ENCODE data around the gene OLFM3.

OLFM3 gene

GRCh38 chr1:101918277-101918676 is 78.4 kb downstream of the OLFM3 start:
- H3K4me3 ChIP-seq (ENCODE audit: low read length): no peak overlapping the region
- no peak for TF ChIP-seq ZNF274 (IDR thresholded peaks at IDR 0.05; ENCODE audit: low read depth, low read length)

GRCh38 chr1:101915597-101915996 is 81.1 kb downstream of the OLFM3 start:
- H3K4me3 ChIP-seq (ENCODE audit: low read length): no peak overlapping the region
- TF ChIP-seq ZNF274 (IDR thresholded peaks at IDR 0.05; ENCODE audit: low read depth, low read length): no peak

GRCh38 chr1:101914473-101915242 is 82.1 kb downstream of the OLFM3 start:
- TF ChIP-seq ZNF274 (IDR thresholded peaks at IDR 0.05; ENCODE audit: low read depth, low read length): no peak
- H3K4me3 ChIP-seq (ENCODE audit: low read length): no peak overlapping the region

- no peak for TF ChIP-seq ZNF274 (IDR thresholded peaks at IDR 0.05; ENCODE audit: low read depth, low read length)
- no peak overlapping the region for H3K4me3 ChIP-seq (ENCODE audit: low read length)
Observed at GRCh38 chr1:101911894-101912293, 84.8 kb downstream of the OLFM3 start.

GRCh38 chr1:101908980-101909379 is 87.7 kb downstream of the OLFM3 start:
- no peak for TF ChIP-seq ZNF274 (IDR thresholded peaks at IDR 0.05; ENCODE audit: low read depth, low read length)
- H3K4me3 ChIP-seq (ENCODE audit: low read length): no peak overlapping the region

GRCh38 chr1:101907264-101907663 is 89.5 kb downstream of the OLFM3 start:
- H3K4me3 ChIP-seq (ENCODE audit: low read length): no peak overlapping the region
- no peak for TF ChIP-seq ZNF274 (IDR thresholded peaks at IDR 0.05; ENCODE audit: low read depth, low read length)

- H3K4me3 ChIP-seq (ENCODE audit: low read length): no peak overlapping the region
- TF ChIP-seq ZNF274 (IDR thresholded peaks at IDR 0.05; ENCODE audit: low read depth, low read length): no peak
Observed at GRCh38 chr1:101905283-101905835, 91.4 kb downstream of the OLFM3 start.

GRCh38 chr1:101902199-101902598 is 94.5 kb downstream of the OLFM3 start:
- no peak overlapping the region for H3K4me3 ChIP-seq (ENCODE audit: low read length)
- no peak for TF ChIP-seq ZNF274 (IDR thresholded peaks at IDR 0.05; ENCODE audit: low read depth, low read length)

GRCh38 chr1:101898137-101898536 is 98.6 kb downstream of the OLFM3 start:
- TF ChIP-seq ZNF274 (IDR thresholded peaks at IDR 0.05; ENCODE audit: low read depth, low read length): no peak
- no peak overlapping the region for H3K4me3 ChIP-seq (ENCODE audit: low read length)

- no peak for TF ChIP-seq ZNF274 (IDR thresholded peaks at IDR 0.05; ENCODE audit: low read depth, low read length)
- H3K4me3 ChIP-seq (ENCODE audit: low read length): no peak overlapping the region
Observed at GRCh38 chr1:101884621-101885020, 112.1 kb downstream of the OLFM3 start.

GRCh38 chr1:101875891-101876290 is 120.8 kb downstream of the OLFM3 start:
- H3K4me3 ChIP-seq (ENCODE audit: low read length): no peak overlapping the region
- TF ChIP-seq ZNF274 (IDR thresholded peaks at IDR 0.05; ENCODE audit: low read depth, low read length): no peak

- TF ChIP-seq ZNF274 (IDR thresholded peaks at IDR 0.05; ENCODE audit: low read depth, low read length): no peak
- no peak overlapping the region for H3K4me3 ChIP-seq (ENCODE audit: low read length)
Observed at GRCh38 chr1:101873672-101874071, 123.1 kb downstream of the OLFM3 start.

- no peak for TF ChIP-seq ZNF274 (IDR thresholded peaks at IDR 0.05; ENCODE audit: low read depth, low read length)
Observed at GRCh38 chr1:101859941-101860340, 136.8 kb downstream of the OLFM3 start.

GRCh38 chr1:101854271-101854670 is 142.5 kb downstream of the OLFM3 start:
- no peak for TF ChIP-seq ZNF274 (IDR thresholded peaks at IDR 0.05; ENCODE audit: low read depth, low read length)
- no peak overlapping the region for H3K4me3 ChIP-seq (ENCODE audit: low read length)

More at GRCh38 chr1:101859941-101860340, 136.8 kb downstream of the OLFM3 start:
- H3K4me3 ChIP-seq (ENCODE audit: low read length): no peak overlapping the region

GRCh38 chr1:101852936-101853335 is 143.8 kb downstream of the OLFM3 start:
- no peak for TF ChIP-seq ZNF274 (IDR thresholded peaks at IDR 0.05; ENCODE audit: low read depth, low read length)
- no peak overlapping the region for H3K4me3 ChIP-seq (ENCODE audit: low read length)
